ENCODE measurements around the gene IGFBP2. TPM values are rescaled to one million over a fixed set of nuclear protein-coding genes. Genes with fewer than 3 reads are reported as not detected.
A peak's percentile ranks its signal among the peaks of the same experiment; 100 is the strongest.

Gene IGFBP2
- total RNA-seq, 2 experiments from 2014 or later = 10.3 to 10.9 TPM

DNA sequence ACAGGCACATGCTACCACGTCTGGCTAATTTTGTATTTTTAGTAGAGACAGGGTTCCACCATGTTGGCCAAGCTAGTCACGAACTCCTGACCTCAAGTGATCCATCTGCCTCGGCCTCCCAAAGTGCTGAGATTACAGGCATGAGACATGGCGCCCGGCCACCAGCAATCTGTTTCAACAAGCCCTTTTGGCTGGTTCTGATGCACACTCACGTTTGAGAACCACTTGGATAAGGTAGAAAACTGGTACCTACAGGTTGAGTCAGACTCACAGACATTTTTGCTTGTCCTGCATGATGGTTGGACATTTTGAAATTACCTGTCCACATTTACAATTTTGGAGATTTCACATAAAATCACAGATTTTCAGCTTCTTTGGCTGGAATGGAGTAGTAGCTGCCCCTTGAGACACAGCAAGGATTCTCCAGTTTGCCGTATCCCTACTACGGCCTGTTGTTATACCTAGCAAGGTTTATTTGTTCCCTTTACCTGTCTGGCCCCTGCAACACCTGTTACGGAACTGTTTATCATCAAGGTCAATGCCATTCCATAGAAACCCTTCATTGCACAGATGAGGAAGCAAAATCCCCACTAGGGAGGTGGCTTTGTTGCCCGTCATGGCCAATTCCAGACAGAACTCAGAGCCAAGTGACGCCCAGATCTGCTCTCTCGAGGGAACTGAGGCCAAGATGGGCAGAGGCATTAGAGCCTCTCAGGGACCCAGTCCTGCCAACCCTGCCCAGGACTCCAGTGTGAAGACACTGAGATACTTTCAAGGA lies 31.4 kb upstream of the IGFBP2 start:
- Mint-ChIP-seq H3K27me3 (peaks cover 3% of the 10 kb centered on the region), H3K9me3 (no peaks in the 10 kb centered on the region), H3K36me3 (ENCODE audit: low read depth) (no peaks in the 10 kb centered on the region), H3K27ac (no peak overlapping the region), H3K4me1 (peaks cover 24% of the 10 kb centered on the region), H3K4me3 (no peak overlapping the region)
- CTCF ChIA-PET = no interaction called here
- POLR2A ChIA-PET = no interaction called here
- no peak for DNase-seq

DNA sequence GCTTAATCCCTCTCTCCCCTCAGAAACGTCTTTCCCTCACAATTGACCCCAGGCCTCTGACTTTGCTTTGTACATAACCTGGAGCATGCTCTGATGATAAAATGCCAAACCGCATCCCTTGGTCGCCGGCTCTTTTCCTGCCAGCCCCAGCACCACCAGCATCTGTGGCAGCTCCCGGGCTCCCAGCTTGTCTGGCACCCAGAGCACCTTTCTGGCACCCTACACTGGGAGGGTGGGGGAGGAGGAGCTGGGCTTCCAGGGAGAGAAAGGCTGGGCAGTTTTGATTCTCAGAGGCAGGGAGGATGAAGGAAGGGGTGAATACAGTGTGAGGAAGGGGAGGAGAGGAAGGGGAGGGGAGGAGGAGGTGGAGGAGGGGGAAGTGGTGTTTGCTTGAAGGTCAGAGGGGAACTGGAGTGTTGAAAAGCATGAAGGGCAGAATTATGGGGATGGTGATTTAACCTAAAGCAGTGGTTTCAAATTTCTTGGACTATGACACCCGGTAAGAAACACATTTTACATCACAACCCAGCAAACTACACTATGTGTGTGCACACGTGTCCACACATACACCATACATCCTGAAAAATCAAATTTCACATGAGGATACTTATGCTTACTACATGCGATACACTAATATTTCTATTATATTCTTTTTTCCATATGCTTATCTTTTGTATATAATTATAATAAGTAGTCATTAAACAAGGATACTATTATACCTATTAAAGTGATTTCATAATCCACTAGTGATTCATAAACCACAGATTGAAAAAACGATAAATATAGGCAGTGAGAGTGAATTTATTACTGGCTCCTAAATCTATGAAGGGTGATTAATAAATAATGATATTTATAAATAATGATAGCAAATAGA lies 30.0 kb upstream of the IGFBP2 start:
- H3K4me3 Mint-ChIP-seq = no peak overlapping the region
- H3K9me3 Mint-ChIP-seq = no peaks in the 10 kb centered on the region
- peaks cover 36% of the 10 kb centered on the region for H3K4me1 Mint-ChIP-seq
- peak overlapping the region; percentile 22 for H3K27ac Mint-ChIP-seq
- ChIA-PET POLR2A (no interaction called here), CTCF (no interaction called here)
- no peaks in the 10 kb centered on the region for H3K36me3 Mint-ChIP-seq (ENCODE audit: low read depth)
- H3K27me3 Mint-ChIP-seq = peaks cover 4% of the 10 kb centered on the region
- DNase-seq = no peak

DNA sequence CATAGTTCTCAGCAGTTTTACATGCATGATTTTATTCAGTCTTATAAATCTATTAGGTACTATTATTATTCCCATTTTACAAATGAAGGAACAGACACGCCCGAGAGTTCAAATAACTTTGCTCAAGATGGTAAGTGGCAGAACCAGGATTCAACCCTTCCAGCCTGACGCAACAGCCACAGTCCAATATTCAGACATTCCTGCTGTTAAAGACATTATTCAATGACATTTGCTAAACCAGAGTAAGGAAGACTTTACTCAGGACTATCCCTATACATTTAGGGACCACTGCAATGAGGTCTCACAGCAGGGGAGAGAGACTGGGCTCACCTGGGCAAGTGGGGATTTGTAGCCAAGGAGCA lies 29.4 kb upstream of the IGFBP2 start:
- H3K27me3 Mint-ChIP-seq = peaks cover 4% of the 10 kb centered on the region
- H3K4me1 Mint-ChIP-seq = peaks cover 36% of the 10 kb centered on the region
- no peaks in the 10 kb centered on the region for H3K36me3 Mint-ChIP-seq (ENCODE audit: low read depth)
- DNase-seq = no peak
- ChIA-PET CTCF (no interaction called here), POLR2A (no interaction called here)
- H3K9me3 Mint-ChIP-seq = no peaks in the 10 kb centered on the region
- H3K27ac Mint-ChIP-seq = no peak overlapping the region
- H3K4me3 Mint-ChIP-seq = no peak overlapping the region

DNA sequence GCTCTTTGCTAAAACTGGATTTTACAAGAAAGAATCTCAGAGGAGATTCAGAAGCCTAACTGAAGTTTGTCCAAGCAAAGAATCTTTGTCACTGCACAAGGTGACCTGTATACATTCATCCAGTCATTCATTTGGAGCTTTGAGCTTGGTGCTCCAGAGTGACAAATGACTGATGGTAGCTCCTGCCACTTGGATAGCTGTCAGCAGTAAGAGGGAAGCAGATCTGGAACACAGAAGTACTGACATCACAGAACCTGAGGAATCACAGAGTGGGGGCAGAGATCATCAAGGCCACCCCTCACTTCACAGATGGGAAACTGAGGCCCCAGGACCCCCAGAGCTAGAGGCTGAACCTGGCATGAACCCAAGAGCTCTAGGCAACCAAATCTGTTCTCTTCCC lies 28.8 kb upstream of the IGFBP2 start:
- Mint-ChIP-seq H3K9me3 (no peaks in the 10 kb centered on the region), H3K4me1 (peaks cover 36% of the 10 kb centered on the region), H3K27me3 (peaks cover 4% of the 10 kb centered on the region), H3K27ac (no peak overlapping the region), H3K36me3 (ENCODE audit: low read depth) (no peaks in the 10 kb centered on the region), H3K4me3 (no peak overlapping the region)
- ChIA-PET POLR2A (no interaction called here), CTCF (interaction anchor here (0.8 kb wide), 1 partner anchor 16 kb away, joined by 4 read pairs; no protein-coding TSS in a partner anchor)
- DNase-seq = no peak

DNA sequence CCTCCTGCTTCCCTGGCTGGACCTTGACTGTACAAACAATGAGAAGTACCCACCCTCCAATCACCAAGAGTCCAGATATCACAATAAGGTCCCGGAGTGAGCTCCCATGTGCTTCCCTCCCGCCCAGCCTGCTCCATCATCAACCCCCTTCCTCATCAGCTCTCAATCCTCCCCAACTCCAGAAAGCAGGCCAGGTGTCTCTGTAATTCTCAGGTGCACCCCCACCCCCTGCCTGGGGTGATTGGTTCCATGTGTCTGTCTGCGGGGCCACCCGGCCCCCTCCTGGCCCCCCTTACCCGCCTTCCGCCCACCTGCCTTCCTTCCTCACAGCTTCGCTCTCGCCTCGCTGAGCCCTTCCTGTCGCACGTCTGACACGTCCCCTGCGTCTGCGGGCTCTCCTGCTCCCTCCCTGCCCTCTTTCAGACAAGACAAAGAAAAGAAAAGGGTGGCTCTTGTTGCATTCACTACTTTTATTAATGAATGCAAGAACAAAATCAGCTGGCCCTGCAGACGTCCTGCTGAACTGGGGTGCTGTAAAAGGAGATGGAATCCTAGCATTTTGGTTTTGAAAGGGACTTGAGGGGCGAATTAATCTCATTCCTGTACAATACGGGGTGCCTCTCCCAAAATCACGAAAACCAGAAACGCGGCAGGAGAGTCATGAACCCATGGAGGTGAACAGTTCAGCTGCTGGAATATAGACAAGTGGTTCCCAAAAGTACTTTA lies 26.5 kb upstream of the IGFBP2 start:
- POLR2A ChIA-PET = interaction anchor here (0.6 kb wide), 1 partner anchor 108 kb away, joined by 3 read pairs; no protein-coding TSS in a partner anchor

DNA sequence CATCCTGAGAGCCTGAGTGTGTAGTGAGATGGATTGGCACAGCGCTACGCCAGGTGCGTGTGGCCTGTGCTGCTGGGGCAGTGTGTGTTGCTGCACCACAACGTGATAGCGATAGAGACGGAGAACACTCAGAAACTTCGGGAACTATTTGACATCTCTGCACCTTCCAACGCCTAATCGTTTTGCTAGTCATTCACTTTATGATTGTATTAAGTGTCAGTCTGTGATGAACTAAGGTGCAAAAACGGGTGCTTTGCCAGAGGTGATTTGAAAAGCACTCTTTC lies 26.0 kb upstream of the IGFBP2 start:
- Mint-ChIP-seq H3K27ac (peak overlapping the region; percentile 88), H3K9me3 (no peaks in the 10 kb centered on the region), H3K27me3 (peaks cover 2% of the 10 kb centered on the region), H3K4me1 (peaks cover 33% of the 10 kb centered on the region), H3K4me3 (no peak overlapping the region), H3K36me3 (ENCODE audit: low read depth) (no peaks in the 10 kb centered on the region)
- POLR2A ChIA-PET = no interaction called here
- CTCF ChIA-PET = no interaction called here
- no peak for DNase-seq

More for the DNA sequence above, 26.5 kb upstream of the IGFBP2 start:
- H3K27me3 Mint-ChIP-seq = peaks cover 2% of the 10 kb centered on the region
- DNase-seq = peak; percentile 63
- H3K9me3 Mint-ChIP-seq = no peaks in the 10 kb centered on the region
- CTCF ChIA-PET = interaction anchor here (1.3 kb wide), 1 partner anchor 61 kb away, joined by 4 read pairs; no protein-coding TSS in a partner anchor
- H3K4me3 Mint-ChIP-seq = peak overlapping the region; percentile 75
- H3K27ac Mint-ChIP-seq = peak overlapping the region; percentile 88
- no peaks in the 10 kb centered on the region for H3K36me3 Mint-ChIP-seq (ENCODE audit: low read depth)
- peaks cover 36% of the 10 kb centered on the region for H3K4me1 Mint-ChIP-seq

DNA sequence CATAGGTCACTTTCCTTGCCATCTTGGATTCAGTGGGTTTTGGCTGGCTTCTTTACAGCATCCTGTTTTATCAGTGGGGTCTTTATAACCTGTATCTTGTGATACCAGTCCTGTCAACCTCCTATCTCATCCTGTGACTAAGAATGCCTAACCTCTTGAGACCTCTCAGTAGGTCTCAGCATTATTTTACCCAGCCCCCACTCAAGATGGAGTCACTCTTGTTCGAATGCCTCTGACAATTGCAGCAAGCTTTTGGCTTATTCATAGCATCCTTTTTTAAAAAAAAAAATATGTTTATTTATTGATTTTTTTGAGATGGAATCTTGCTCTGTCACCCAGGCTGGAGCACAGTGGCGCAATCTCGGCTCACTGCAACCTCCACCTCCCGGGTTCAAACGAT lies 24.7 kb upstream of the IGFBP2 start:
- no peaks in the 10 kb centered on the region for H3K36me3 Mint-ChIP-seq (ENCODE audit: low read depth)
- H3K27ac Mint-ChIP-seq = no peak overlapping the region
- H3K9me3 Mint-ChIP-seq = no peaks in the 10 kb centered on the region
- H3K4me3 Mint-ChIP-seq = no peak overlapping the region
- CTCF ChIA-PET = interaction anchor here (0.9 to 1.1 kb wide), 2 partner anchors 20 to 36 kb away, joined by 3 read pairs; no protein-coding TSS in a partner anchor
- peaks cover 2% of the 10 kb centered on the region for H3K27me3 Mint-ChIP-seq
- H3K4me1 Mint-ChIP-seq = peaks cover 26% of the 10 kb centered on the region
- POLR2A ChIA-PET = no interaction called here
- no peak for DNase-seq

DNA sequence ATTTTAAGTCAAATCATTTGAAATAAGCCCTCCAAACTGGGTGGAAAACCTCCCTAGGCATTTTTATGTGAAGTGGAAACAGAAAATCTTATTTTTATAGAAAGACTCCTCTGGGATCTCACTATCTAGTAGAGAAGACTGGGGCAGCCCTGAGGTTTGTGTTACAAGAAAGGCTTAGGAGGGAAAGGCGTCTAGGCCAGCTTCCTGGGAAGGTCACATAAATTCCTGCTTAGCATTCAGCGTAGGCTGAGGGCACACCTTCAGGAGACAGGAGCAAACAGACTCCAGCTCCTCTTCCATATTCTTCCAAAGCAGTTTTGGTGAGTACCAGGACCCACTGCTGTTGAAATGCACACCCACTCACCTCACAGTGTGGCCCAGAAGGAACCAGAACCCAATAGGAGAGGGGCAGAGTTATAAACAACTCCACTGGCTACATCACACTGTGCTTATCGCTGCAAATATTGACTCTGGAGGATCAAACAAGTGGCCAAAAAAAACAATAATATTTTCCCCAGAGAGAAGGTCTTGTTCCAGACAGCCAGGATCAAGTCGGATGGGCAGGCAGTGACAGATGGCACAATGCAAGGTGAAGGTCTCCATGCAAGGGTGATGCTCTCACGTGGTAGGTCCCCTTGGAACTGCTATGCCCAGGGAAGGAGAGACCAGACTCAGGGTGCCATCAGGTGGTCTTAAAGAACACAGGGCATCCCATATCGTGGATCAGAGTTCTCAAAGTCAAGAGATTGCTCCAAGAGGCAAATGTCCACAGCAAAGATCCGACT lies 17.7 kb upstream of the IGFBP2 start:
- H3K9me3 Mint-ChIP-seq = no peaks in the 10 kb centered on the region
- no peaks in the 10 kb centered on the region for H3K27me3 Mint-ChIP-seq
- H3K4me1 Mint-ChIP-seq = peaks cover 9% of the 10 kb centered on the region
- no peak for DNase-seq
- POLR2A ChIA-PET = no interaction called here
- CTCF ChIA-PET = no interaction called here
- no peaks in the 10 kb centered on the region for H3K36me3 Mint-ChIP-seq (ENCODE audit: low read depth)
- H3K4me3 Mint-ChIP-seq = no peak overlapping the region
- no peak overlapping the region for H3K27ac Mint-ChIP-seq

DNA sequence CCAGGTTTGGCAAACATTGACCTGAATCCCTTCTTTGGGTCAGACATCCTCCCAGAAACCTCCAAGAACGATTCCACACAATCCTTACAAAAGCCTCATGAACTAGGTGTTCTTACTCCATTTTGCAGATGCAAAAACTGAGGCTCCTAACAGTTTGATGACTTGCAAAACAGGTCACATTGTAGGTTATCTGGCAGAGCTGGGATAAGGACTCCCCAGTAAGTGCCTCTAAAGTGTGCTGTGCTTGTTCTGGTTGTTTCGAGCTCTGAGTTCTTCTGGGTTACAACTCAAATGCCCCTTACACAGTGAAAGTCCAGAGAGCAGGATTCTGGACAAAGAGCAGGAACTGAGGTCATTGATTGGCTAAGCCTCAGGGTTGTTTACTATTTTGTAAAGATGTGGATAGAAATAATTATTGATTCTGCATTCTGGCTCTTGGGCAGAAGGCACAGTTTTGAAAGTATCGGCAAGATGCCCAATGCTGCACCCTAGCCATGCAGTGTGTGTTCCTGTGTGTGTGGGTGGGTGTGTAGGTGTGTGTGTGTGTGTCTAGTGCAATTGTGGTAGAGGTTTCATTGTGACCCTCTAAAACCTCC lies 17.0 kb upstream of the IGFBP2 start:
- Mint-ChIP-seq H3K27ac (no peak overlapping the region), H3K4me3 (no peak overlapping the region), H3K27me3 (no peaks in the 10 kb centered on the region), H3K9me3 (no peaks in the 10 kb centered on the region), H3K36me3 (ENCODE audit: low read depth) (no peaks in the 10 kb centered on the region), H3K4me1 (peaks cover 9% of the 10 kb centered on the region)
- ChIA-PET POLR2A (no interaction called here), CTCF (interaction anchor here (0.5 kb wide), 1 partner anchor 15 kb away, joined by 4 read pairs; no protein-coding TSS in a partner anchor)
- DNase-seq = no peak

DNA sequence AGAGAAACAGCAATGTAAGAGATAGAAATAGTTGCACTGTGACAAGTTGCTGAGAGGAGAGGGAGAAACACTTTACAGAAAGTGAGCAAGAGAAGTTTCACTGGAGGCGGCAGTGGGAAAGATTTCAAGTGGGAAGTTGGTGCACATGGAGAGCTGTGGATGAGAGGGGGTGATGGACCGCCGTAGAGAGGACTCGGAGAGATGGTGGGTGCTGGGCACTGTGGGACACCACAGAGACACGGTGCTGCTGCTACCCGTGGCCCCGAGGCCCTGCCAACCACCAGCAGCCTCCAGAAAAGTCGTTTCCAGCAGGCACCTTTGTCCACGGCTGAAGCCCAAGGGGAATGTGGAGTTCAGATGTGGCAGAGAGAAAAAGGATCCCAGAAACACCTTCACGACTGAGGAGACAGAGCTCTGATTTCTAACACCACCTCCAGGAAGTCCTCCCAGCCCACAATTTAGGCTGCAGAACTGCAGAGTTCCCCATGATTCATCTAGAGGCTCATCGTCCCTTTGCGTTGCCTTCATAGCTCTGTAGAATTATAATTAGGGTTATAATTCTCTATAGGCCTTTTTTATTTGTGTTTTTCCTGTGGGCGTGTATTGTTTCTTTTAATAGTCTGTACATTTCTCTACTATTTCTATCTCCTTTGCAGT lies 15.9 kb upstream of the IGFBP2 start:
- Mint-ChIP-seq H3K27ac (no peak overlapping the region), H3K4me1 (peaks cover 9% of the 10 kb centered on the region), H3K9me3 (no peaks in the 10 kb centered on the region), H3K4me3 (no peak overlapping the region), H3K36me3 (ENCODE audit: low read depth) (no peaks in the 10 kb centered on the region), H3K27me3 (no peaks in the 10 kb centered on the region)
- CTCF ChIA-PET = interaction anchor here (0.5 to 0.7 kb wide), 2 partner anchors 8 to 14 kb away, joined by 3 to 4 read pairs; no protein-coding TSS in a partner anchor
- no peak for DNase-seq
- POLR2A ChIA-PET = no interaction called here

DNA sequence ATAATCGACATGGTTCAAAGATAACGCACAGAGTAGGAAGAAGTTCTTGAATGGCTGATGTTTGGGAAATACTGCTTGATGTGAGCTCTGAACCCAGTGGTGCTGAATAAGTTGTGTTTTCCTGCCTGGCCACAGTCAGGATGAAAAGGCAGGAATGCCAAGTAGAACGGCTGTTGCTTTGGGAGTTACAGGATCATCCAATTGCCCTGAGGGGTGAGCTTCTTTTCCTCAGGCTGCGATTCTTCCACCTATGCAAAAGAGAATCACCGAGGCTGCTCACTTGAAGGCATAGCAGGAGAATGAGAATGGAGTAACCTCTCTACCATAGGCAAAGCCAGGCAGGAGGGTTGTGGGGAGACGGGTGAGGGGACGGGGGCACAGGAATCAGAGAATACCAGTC lies 14.4 kb upstream of the IGFBP2 start:
- H3K36me3 Mint-ChIP-seq (ENCODE audit: low read depth) = no peaks in the 10 kb centered on the region
- DNase-seq = no peak
- H3K4me1 Mint-ChIP-seq = peaks cover 9% of the 10 kb centered on the region
- no peak overlapping the region for H3K27ac Mint-ChIP-seq
- ChIA-PET CTCF (interaction anchor here (0.6 kb wide), 1 partner anchor 25 kb away, joined by 3 read pairs; no protein-coding TSS in a partner anchor), POLR2A (no interaction called here)
- H3K27me3 Mint-ChIP-seq = no peaks in the 10 kb centered on the region
- no peaks in the 10 kb centered on the region for H3K9me3 Mint-ChIP-seq
- no peak overlapping the region for H3K4me3 Mint-ChIP-seq
